ENCODE measurements around the gene HAPSTR1.

HAPSTR1 gene

DNA sequence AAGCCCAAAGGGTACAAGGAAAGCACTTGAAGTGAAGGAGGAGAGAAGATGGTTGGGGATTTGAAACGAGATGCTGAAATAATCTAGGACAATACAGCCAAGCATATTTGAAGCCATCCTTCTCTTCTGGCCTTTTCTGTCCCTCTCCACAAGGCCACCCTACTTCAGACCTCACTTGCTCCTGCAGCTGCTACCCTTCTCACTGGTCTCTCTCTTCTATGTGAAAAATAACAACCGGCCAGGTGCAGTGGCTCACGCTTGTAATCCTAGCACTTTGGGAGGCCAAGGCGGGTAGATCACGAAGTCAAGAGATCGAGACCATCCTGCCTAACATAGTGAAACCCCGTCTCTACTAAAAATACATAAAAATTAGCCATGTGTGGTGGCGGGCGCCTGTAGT is 33.2 kb upstream of the HAPSTR1 start:
- TF ChIP-seq, protein P1, sequence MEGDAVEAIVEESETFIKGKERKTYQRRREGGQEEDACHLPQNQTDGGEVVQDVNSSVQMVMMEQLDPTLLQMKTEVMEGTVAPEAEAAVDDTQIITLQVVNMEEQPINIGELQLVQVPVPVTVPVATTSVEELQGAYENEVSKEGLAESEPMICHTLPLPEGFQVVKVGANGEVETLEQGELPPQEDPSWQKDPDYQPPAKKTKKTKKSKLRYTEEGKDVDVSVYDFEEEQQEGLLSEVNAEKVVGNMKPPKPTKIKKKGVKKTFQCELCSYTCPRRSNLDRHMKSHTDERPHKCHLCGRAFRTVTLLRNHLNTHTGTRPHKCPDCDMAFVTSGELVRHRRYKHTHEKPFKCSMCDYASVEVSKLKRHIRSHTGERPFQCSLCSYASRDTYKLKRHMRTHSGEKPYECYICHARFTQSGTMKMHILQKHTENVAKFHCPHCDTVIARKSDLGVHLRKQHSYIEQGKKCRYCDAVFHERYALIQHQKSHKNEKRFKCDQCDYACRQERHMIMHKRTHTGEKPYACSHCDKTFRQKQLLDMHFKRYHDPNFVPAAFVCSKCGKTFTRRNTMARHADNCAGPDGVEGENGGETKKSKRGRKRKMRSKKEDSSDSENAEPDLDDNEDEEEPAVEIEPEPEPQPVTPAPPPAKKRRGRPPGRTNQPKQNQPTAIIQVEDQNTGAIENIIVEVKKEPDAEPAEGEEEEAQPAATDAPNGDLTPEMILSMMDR (IDR thresholded peaks at IDR 0.05): no peak
- DNase-seq (ENCODE audit: low spot score): no peak
- H3K4me3 ChIP-seq: no peak overlapping the region
- H3K27ac ChIP-seq: no peak overlapping the region

DNA sequence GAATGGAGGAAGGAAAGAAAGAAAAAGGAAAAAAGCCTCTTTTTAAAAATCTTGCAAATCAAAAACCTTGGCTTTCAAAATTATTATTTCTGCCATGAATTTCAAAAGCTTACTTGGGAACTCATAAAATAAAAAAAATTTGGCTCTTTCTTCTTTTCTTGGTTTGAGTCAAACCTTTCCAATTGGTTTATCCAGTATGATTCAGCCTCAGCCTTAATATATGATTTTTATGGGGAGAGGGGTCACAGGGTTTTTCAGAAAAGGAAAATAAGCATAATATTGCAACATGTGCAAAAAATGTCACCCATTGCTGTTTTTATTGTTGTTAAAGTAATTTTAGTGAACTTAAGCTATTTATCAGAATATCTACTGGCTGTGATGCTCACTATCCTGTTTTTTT is 31.2 kb upstream of the HAPSTR1 start:
- TF ChIP-seq, protein P1 (IDR thresholded peaks at IDR 0.05): no peak
- no peak for DNase-seq (ENCODE audit: low spot score)
- Histone ChIP-seq H3K4me3 (no peak overlapping the region), H3K27ac (no peak overlapping the region)

DNA sequence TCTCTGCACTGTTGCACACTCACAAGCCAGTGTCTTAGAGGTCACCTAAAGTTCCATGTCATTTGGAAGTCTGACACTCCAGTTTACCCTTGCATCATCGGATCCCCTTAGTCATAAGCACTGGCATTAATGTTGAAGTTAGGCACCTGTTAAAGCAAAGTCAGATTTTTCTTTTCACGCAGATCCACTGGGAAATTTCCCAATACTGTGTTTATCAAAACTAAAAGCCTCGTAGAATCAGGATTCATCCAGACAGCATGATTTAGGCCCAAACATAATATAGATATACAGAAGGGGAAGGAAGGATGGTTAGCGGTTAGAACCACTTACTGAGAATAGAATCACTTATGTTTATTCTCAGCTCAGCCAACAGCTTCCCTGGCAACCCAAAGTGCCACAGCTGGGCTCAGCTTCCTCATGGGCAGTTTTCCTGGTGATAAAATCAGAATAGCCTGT is 30.1 kb upstream of the HAPSTR1 start:
- no peak for DNase-seq (ENCODE audit: low spot score)
- Histone ChIP-seq H3K27ac (no peak overlapping the region), H3K4me3 (no peak overlapping the region)
- TF ChIP-seq, protein P1 (IDR thresholded peaks at IDR 0.05): no peak

DNA sequence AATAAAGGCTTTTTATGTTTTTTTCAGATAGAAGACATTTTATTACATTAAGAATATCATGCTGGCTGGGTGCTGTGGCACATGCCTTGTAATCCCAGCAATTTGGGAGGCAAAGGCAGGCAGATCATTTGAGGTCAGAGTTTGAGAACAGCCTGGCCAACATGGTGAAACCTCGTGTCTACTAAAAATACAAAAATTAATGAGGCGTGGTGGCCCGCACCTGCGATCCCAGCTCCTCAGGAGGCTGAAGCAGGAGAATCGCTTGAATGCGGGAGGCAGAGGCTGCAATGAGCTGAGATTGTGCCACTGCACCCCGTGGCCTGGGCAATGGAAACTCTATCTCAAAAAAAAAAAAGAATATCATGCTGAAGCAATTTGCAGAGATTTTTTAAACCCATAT is 29.1 kb upstream of the HAPSTR1 start:
- TF ChIP-seq, protein P1 (IDR thresholded peaks at IDR 0.05): no peak
- no peak for DNase-seq (ENCODE audit: low spot score)
- no peak overlapping the region for H3K27ac ChIP-seq
- H3K4me3 ChIP-seq: no peak overlapping the region

DNA sequence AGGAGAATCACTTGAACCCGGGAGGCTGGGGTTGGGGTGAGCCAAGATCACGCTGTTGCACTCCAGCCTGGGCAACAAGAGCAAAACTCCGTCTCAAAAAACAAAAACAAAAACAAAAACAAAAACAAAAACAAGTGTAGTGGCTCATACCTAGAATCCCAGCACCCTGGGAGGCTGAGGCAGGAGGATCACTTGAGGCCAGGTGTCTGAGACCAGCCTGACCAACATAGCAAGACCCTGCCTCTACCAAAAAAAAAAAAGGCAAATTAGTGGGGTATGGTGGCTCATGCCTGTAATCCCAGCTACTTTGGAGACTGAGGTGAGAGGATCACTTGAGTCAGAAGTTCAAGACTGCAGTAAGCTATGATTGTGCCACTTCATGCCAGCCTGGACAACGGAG is 26.4 kb upstream of the HAPSTR1 start:
- Histone ChIP-seq H3K27ac (no peak overlapping the region), H3K4me3 (no peak overlapping the region)
- TF ChIP-seq, protein P1 (IDR thresholded peaks at IDR 0.05): no peak
- no peak for DNase-seq (ENCODE audit: low spot score)

DNA sequence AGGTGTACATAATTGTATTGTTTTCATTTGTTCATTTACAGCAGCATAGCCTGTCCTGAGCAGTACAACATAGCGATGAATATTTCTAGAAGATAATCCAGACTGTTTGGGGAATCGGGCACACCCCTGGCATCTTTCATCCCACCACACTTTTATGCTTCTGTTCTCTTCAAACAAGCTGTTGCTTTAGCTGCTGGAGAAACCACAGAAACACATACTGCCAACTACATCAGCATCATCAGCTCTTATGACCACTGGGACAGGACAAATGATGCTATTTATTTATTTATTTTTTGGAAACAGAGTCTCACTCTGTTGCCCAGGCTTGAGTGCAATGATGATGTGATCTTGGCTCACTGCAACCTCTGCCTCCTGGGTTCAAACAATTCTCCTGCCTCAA is 22.6 kb upstream of the HAPSTR1 start:
- no peak overlapping the region for H3K27ac ChIP-seq
- TF ChIP-seq, protein P1 (IDR thresholded peaks at IDR 0.05): no peak
- no peak overlapping the region for H3K4me3 ChIP-seq
- no peak for DNase-seq (ENCODE audit: low spot score)

DNA sequence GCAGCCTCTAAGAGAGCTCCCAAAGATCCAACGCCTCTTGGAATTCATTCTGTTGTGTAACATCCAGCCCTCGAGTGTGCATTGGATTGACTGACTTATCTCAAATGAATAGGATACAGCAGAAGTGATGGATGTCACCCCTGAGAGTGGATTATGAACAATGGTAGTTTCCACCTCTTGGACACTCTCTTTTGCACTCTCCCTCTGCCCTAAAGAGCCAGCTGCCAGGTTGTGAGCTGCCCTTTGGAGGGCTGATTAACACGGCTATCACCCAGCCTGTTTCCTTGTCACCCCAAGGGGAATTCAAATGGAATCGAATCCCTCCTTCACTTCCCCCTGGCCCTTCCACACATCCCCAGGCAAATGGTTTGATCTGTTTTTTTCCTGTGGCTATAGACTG is 21.2 kb upstream of the HAPSTR1 start:
- no peak for DNase-seq (ENCODE audit: low spot score)

More for the DNA sequence above, 21.2 kb upstream of the HAPSTR1 start:
- TF ChIP-seq, protein P1 (IDR thresholded peaks at IDR 0.05): no peak
- Histone ChIP-seq H3K27ac (no peak overlapping the region), H3K4me3 (no peak overlapping the region)

All from coronary artery (tissue), 2 donors.